GM23338 (cell line): Measurements from ENCODE around the gene ABCB11.

ENCODE experiments used
- CREB1 ChIP-seq: fragments of 250-450 bp; sonication (Bioruptor Pico); IDR thresholded peaks from 2 replicates; pipeline ENCODE4 v1.5.0; 2020; ENCODE audit warnings: low read depth, mild to moderate bottlenecking, moderate library complexity
- CTCF ChIP-seq, 2 experiments: fragments of 200-600 bp in 1 of 2; sonication (generic) in 1 of 2; conservative IDR thresholded peaks; 2 replicates each; pipeline versions ENCODE4 v1.5.1 to v1.6.1; 2016 to 2017; ENCODE audit warnings: antibody characterized with exemption in 2 of 2, low read depth in 2 of 2, mild to moderate bottlenecking in 2 of 2, moderate library complexity in 1 of 2
- EZH2 ChIP-seq: fragments of 200-600 bp; sonication (generic); IDR thresholded peaks from one replicate; pipeline ENCODE4 v1.8.0; 2017; ENCODE audit warnings: antibody characterized with exemption, mild to moderate bottlenecking, low read depth; ENCODE audit not compliant: unreplicated experiment
- EZH2phosphoT487 ChIP-seq: fragments of 200-600 bp; sonication (generic); IDR thresholded peaks from one replicate; pipeline ENCODE4 v1.8.1; 2018; ENCODE audit warnings: antibody characterized with exemption; ENCODE audit not compliant: unreplicated experiment
- JUNB ChIP-seq: IDR thresholded peaks from one replicate; pipeline ENCODE4 v1.6.1; 2016; ENCODE audit warnings: antibody characterized with exemption; ENCODE audit not compliant: unreplicated experiment
- NANOG ChIP-seq: IDR thresholded peaks from 2 replicates; pipeline ENCODE4 v1.6.1; 2016; ENCODE audit warnings: antibody characterized with exemption, borderline replicate concordance
- POLR2AphosphoS5 ChIP-seq: IDR thresholded peaks from 2 replicates; pipeline ENCODE4 v1.6.1; 2016; ENCODE audit warnings: antibody characterized with exemption, low read depth
- REST ChIP-seq: IDR thresholded peaks from one replicate; pipeline ENCODE4 v1.6.1; 2018; ENCODE audit warnings: antibody characterized with exemption; ENCODE audit not compliant: unreplicated experiment
- STAT1 ChIP-seq: IDR thresholded peaks from one replicate; pipeline ENCODE4 v1.6.1; 2016; ENCODE audit warnings: antibody characterized with exemption; ENCODE audit not compliant: unreplicated experiment
- ZNF114 ChIP-seq: fragments of 250-450 bp; sonication (Bioruptor Pico); IDR thresholded peaks from 2 replicates; pipeline ENCODE4 v1.5.0; 2020; ENCODE audit warnings: mild to moderate bottlenecking, moderate library complexity
- ZNF331 ChIP-seq: fragments of 250-450 bp; sonication (Bioruptor Pico); IDR thresholded peaks from 2 replicates; pipeline ENCODE4 v1.5.0; 2020; ENCODE audit warnings: low read depth, mild to moderate bottlenecking, moderate library complexity
- TF ChIP-seq, protein P1 (sequence below): fragments of 250-450 bp; sonication (Bioruptor Pico); IDR thresholded peaks from 2 replicates; pipeline ENCODE4 v1.5.0; 2020; ENCODE audit warnings: mild to moderate bottlenecking, moderate library complexity
- TF ChIP-seq, protein P2 (sequence below): IDR thresholded peaks from 2 replicates; pipeline ENCODE4 v1.6.1; 2016; ENCODE audit warnings: antibody characterized with exemption

DNA sequence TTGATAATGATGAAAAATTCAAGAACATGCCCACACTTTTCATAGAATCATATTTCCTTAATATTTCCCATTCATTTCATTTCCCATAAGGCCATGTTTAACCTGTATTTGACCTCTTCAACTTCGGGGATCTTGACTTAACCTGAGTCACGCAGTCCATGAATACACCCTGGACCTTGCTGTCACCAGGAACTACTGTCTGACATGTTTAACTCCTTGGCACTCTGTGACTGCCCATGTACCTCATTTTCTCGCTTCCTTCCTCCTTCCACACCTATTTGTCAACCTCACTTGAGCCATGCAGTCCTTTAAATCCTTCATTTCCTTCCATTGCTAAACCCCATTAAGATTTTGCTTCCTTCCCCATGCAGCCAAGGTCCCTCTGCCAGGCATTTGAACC, 16.3 kb downstream of the ABCB11 start:
- TF ChIP-seq CREB1 (CRISPR knock-in tag): no peak
- TF ChIP-seq CTCF (conservative IDR thresholded peaks at IDR 0.05; ENCODE audit: low read depth in 2 of 2): no peak
- TF ChIP-seq REST: no peak
- no peak for TF ChIP-seq STAT1
- no peak for TF ChIP-seq EZH2
- no peak for TF ChIP-seq POLR2AphosphoS5
- TF ChIP-seq EZH2phosphoT487: no peak
- TF ChIP-seq, protein P1, sequence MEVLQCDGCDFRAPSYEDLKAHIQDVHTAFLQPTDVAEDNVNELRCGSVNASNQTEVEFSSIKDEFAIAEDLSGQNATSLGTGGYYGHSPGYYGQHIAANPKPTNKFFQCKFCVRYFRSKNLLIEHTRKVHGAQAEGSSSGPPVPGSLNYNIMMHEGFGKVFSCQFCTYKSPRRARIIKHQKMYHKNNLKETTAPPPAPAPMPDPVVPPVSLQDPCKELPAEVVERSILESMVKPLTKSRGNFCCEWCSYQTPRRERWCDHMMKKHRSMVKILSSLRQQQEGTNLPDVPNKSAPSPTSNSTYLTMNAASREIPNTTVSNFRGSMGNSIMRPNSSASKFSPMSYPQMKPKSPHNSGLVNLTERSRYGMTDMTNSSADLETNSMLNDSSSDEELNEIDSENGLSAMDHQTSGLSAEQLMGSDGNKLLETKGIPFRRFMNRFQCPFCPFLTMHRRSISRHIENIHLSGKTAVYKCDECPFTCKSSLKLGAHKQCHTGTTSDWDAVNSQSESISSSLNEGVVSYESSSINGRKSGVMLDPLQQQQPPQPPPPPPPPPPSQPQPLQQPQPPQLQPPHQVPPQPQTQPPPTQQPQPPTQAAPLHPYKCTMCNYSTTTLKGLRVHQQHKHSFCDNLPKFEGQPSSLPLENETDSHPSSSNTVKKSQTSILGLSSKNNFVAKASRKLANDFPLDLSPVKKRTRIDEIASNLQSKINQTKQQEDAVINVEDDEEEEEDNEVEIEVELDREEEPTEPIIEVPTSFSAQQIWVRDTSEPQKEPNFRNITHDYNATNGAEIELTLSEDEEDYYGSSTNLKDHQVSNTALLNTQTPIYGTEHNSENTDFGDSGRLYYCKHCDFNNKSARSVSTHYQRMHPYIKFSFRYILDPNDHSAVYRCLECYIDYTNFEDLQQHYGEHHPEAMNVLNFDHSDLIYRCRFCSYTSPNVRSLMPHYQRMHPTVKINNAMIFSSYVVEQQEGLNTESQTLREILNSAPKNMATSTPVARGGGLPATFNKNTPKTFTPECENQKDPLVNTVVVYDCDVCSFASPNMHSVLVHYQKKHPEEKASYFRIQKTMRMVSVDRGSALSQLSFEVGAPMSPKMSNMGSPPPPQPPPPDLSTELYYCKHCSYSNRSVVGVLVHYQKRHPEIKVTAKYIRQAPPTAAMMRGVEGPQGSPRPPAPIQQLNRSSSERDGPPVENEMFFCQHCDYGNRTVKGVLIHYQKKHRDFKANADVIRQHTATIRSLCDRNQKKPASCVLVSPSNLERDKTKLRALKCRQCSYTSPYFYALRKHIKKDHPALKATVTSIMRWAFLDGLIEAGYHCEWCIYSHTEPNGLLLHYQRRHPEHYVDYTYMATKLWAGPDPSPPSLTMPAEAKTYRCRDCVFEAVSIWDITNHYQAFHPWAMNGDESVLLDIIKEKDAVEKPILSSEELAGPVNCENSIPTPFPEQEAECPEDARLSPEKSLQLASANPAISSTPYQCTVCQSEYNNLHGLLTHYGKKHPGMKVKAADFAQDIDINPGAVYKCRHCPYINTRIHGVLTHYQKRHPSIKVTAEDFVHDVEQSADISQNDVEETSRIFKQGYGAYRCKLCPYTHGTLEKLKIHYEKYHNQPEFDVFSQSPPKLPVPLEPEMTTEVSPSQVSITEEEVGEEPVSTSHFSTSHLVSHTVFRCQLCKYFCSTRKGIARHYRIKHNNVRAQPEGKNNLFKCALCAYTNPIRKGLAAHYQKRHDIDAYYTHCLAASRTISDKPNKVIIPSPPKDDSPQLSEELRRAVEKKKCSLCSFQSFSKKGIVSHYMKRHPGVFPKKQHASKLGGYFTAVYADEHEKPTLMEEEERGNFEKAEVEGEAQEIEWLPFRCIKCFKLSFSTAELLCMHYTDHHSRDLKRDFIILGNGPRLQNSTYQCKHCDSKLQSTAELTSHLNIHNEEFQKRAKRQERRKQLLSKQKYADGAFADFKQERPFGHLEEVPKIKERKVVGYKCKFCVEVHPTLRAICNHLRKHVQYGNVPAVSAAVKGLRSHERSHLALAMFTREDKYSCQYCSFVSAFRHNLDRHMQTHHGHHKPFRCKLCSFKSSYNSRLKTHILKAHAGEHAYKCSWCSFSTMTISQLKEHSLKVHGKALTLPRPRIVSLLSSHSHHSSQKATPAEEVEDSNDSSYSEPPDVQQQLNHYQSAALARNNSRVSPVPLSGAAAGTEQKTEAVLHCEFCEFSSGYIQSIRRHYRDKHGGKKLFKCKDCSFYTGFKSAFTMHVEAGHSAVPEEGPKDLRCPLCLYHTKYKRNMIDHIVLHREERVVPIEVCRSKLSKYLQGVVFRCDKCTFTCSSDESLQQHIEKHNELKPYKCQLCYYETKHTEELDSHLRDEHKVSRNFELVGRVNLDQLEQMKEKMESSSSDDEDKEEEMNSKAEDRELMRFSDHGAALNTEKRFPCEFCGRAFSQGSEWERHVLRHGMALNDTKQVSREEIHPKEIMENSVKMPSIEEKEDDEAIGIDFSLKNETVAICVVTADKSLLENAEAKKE (CRISPR knock-in tag): no peak
- no peak for TF ChIP-seq JUNB
- TF ChIP-seq NANOG: no peak
- TF ChIP-seq, protein P2, sequence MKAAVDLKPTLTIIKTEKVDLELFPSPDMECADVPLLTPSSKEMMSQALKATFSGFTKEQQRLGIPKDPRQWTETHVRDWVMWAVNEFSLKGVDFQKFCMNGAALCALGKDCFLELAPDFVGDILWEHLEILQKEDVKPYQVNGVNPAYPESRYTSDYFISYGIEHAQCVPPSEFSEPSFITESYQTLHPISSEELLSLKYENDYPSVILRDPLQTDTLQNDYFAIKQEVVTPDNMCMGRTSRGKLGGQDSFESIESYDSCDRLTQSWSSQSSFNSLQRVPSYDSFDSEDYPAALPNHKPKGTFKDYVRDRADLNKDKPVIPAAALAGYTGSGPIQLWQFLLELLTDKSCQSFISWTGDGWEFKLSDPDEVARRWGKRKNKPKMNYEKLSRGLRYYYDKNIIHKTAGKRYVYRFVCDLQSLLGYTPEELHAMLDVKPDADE: no peak
- no peak for TF ChIP-seq ZNF114 (CRISPR knock-in tag)
- no peak for TF ChIP-seq ZNF331 (CRISPR knock-in tag)
